HG03175 (cell line): ENCODE data around the gene OR10K2.

Experiments used
- ATAC-seq: cut with Tn5 transposase; IDR thresholded peaks from one replicate; pipeline ENCODE4 v1.9.1; 2021; ENCODE audit warnings: mild to moderate bottlenecking, moderate library complexity; ENCODE audit not compliant: unreplicated experiment

Gene OR10K2

DNA sequence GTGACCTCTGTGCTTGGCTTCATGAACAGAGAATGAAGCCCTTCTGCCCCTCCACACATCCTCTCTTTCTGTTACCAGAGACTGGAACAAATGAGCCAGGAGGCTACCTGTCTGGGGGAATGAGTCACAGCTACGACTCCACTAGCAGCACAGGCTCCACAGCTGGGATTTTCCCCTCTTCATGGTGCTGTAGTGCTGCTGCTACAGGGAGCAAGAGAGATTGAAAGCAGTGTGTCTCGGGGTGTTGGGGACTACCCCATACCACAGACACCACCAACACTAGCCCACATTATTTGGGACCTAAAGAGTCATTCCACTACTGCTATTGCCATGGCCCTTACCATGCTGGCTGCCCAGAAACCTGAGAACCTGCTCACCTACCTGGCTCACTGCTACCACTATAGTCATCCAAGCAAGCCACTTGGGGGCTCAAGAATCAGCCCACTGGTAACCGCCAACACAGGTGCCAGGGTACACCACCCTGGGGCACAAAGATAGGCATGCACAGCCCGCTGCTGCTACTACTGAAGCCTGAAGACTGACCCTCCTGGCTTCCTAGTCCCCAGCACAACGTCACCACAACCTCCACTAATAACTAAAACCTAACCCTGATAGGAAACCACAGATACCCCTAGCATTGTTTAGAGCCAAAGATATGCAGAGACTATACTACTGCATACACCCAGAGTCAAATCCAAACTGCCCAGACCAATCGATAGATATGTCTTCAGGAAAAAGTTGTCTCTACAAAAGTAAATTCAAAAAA lies 54.7 kb downstream of the OR10K2 start:
- peak; percentile 87 for ATAC-seq
